ENCODE measurements around the gene C3orf18.

DNA sequence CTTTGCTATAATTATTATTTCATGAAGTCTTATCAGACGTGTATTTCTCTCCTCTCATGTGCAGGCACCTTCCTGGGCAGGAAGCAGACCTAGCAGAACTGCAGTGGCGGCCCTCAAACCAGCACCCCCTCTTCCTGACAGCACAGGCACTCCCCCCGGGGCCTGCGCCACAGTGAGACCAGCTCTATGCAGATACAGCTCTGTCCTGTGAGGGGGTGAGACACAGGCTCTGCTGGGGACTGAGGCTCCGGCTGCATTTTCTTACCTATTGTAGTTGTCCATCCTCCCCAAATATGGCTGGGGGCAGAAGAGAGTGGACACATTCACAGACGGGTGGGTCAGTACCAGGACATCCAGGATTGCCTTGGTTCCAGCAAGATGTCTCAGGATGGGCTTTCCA, 39.0 kb upstream of the C3orf18 start:
- TF ChIP-seq, protein P1, sequence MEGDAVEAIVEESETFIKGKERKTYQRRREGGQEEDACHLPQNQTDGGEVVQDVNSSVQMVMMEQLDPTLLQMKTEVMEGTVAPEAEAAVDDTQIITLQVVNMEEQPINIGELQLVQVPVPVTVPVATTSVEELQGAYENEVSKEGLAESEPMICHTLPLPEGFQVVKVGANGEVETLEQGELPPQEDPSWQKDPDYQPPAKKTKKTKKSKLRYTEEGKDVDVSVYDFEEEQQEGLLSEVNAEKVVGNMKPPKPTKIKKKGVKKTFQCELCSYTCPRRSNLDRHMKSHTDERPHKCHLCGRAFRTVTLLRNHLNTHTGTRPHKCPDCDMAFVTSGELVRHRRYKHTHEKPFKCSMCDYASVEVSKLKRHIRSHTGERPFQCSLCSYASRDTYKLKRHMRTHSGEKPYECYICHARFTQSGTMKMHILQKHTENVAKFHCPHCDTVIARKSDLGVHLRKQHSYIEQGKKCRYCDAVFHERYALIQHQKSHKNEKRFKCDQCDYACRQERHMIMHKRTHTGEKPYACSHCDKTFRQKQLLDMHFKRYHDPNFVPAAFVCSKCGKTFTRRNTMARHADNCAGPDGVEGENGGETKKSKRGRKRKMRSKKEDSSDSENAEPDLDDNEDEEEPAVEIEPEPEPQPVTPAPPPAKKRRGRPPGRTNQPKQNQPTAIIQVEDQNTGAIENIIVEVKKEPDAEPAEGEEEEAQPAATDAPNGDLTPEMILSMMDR (IDR thresholded peaks at IDR 0.05): no peak
- TF ChIP-seq POLR2A (IDR thresholded peaks at IDR 0.05): no peak

All from adrenal gland (tissue), 5 donors.